ENCODE results near the gene CR1. TPM values are rescaled to one million over a fixed set of nuclear protein-coding genes. Genes with fewer than 3 reads are reported as not detected.
"Not testable (repeated sequence)": the region's sequence is repeated elsewhere in the genome, so short reads cannot be mapped to it uniquely, and the experiment has no call there.

The CR1 gene
- total RNA-seq, 1 donor from 2014 or later = not detected

DNA sequence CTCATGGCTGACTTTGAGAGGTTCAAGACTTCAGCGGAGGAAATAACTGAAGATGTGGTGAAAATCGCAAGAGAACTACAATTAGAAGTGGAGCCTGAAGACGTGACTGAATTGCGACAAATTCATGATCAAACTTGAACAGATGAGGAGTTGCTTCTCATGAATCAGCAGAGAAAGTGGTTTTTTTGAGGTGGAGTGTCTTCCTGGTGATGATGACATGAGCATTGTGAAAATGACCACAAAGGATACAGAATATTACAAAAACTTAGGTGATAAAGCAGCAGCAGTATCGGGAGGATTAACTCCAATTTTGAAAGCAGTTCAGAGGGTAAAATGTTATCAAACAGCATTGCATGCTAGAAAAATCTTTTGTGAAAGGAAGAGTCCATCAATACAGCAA, 58.9 kb downstream of the CR1 start:
- not testable (repeated sequence) for H3K4me3 ChIP-seq; H3K27ac Mint-ChIP-seq; H3K4me1 Mint-ChIP-seq; H3K27me3 Mint-ChIP-seq (ENCODE audit: insufficient read depth, low read depth); H4K20me1 ChIP-seq (ENCODE audit: low read depth); H3K27ac ChIP-seq; H3K9me3 ChIP-seq (ENCODE audit: low read depth); H3K4me2 ChIP-seq; H3K36me3 Mint-ChIP-seq; H3K4me3 Mint-ChIP-seq; H3K9me3 Mint-ChIP-seq; H2AFZ ChIP-seq (replicated peaks); H3K4me1 ChIP-seq; H3K27me3 ChIP-seq; H3F3A ChIP-seq (ENCODE audit: low read depth); H3K36me3 ChIP-seq; H3K9ac ChIP-seq; H3K79me2 ChIP-seq (ENCODE audit: low read depth); DNase-seq (ENCODE audit: low spot score)

DNA sequence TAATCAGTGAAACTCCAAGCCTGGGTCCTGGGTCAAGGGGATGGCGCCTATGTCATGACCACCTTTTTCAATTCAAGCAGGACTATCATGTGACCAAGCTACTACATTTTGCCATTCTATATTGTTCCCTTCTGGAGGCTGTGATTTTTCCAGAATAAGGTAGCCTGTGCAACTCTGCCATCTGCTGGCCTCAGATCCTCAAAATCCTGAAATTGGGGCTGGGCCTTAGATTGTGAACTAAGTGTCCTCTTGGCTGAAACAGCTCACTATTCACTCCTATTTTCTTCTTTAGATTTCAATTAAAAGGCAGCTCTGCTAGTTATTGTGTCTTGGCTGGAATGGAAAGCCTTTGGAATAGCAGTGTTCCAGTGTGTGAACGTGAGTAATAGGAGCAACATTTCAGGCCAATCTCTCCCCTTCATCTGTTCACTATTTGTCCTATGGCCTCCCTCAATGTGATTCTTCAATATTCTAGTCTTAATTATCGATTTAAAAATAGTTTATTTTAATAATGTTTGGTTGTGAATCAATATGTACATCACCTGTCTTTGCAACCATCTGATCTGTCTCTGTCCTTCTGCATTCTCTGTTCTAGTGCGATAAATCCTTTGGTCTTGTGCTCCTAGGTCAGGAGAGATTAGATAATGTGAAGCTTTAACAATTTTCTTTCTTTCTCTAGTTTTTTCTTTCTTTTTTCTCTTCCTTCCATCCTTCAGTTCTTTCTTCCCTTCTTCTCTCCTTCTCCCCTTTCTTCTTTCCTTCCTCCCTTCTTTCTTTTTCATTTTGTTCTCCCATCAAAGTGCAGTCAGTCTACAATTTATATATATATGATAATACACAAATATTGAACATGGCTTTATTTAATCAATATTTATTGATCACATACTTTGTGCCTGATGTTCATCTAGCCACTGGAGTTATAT, 69.8 kb downstream of the CR1 start:
- no peaks in the 10 kb centered on the region for H3K79me2 ChIP-seq (ENCODE audit: low read depth)

DNA sequence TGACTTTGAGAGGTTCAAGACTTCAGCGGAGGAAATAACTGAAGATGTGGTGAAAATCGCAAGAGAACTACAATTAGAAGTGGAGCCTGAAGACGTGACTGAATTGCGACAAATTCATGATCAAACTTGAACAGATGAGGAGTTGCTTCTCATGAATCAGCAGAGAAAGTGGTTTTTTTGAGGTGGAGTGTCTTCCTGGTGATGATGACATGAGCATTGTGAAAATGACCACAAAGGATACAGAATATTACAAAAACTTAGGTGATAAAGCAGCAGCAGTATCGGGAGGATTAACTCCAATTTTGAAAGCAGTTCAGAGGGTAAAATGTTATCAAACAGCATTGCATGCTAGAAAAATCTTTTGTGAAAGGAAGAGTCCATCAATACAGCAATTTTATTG, 76.0 kb downstream of the CR1 start:
- H3K36me3 ChIP-seq; H3K27ac ChIP-seq; H3K4me2 ChIP-seq; H3K79me2 ChIP-seq (ENCODE audit: low read depth); H4K20me1 ChIP-seq (ENCODE audit: low read depth); H3K9me3 ChIP-seq (ENCODE audit: low read depth); H3K4me1 ChIP-seq; H3K9me3 Mint-ChIP-seq; H3K9ac ChIP-seq; H3K27me3 ChIP-seq; DNase-seq (ENCODE audit: low spot score); H3K27me3 Mint-ChIP-seq (ENCODE audit: insufficient read depth, low read depth); H3K4me3 Mint-ChIP-seq; H3K4me3 ChIP-seq; H2AFZ ChIP-seq (replicated peaks); H3K4me1 Mint-ChIP-seq; H3F3A ChIP-seq (ENCODE audit: low read depth); H3K36me3 Mint-ChIP-seq; H3K27ac Mint-ChIP-seq: not testable (repeated sequence)

More for the DNA sequence above, 69.8 kb downstream of the CR1 start:
- Histone ChIP-seq H3K4me3 (no peak overlapping the region), H3K27ac (no peak overlapping the region), H3K4me1 (no peaks in the 10 kb centered on the region), H3K4me2 (no peak overlapping the region), H4K20me1 (ENCODE audit: low read depth) (no peaks in the 10 kb centered on the region), H3K27me3 (no peaks in the 10 kb centered on the region), H3F3A (ENCODE audit: low read depth) (no peaks in the 10 kb centered on the region), H3K36me3 (no peaks in the 10 kb centered on the region), H3K9ac (no peak overlapping the region), H3K9me3 (ENCODE audit: low read depth) (no peaks in the 10 kb centered on the region), H2AFZ (replicated peaks) (peak overlapping the region; percentile 36)
- DNase-seq (ENCODE audit: low spot score) = peak; percentile 34
- H3K36me3 Mint-ChIP-seq = no peaks in the 10 kb centered on the region
- H3K4me3 Mint-ChIP-seq = no peak overlapping the region
- no peaks in the 10 kb centered on the region for H3K9me3 Mint-ChIP-seq
- TF ChIP-seq, protein P1, sequence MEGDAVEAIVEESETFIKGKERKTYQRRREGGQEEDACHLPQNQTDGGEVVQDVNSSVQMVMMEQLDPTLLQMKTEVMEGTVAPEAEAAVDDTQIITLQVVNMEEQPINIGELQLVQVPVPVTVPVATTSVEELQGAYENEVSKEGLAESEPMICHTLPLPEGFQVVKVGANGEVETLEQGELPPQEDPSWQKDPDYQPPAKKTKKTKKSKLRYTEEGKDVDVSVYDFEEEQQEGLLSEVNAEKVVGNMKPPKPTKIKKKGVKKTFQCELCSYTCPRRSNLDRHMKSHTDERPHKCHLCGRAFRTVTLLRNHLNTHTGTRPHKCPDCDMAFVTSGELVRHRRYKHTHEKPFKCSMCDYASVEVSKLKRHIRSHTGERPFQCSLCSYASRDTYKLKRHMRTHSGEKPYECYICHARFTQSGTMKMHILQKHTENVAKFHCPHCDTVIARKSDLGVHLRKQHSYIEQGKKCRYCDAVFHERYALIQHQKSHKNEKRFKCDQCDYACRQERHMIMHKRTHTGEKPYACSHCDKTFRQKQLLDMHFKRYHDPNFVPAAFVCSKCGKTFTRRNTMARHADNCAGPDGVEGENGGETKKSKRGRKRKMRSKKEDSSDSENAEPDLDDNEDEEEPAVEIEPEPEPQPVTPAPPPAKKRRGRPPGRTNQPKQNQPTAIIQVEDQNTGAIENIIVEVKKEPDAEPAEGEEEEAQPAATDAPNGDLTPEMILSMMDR (IDR thresholded peaks at IDR 0.05) = peak; percentile 52
- no peak for TF ChIP-seq EZH2 (IDR thresholded peaks at IDR 0.05)
- TF ChIP-seq EZH2phosphoT487 (IDR thresholded peaks at IDR 0.05) = no peak
- H3K27me3 Mint-ChIP-seq (ENCODE audit: insufficient read depth, low read depth) = no peaks in the 10 kb centered on the region
- H3K27ac Mint-ChIP-seq = no peak overlapping the region
- H3K4me1 Mint-ChIP-seq = no peaks in the 10 kb centered on the region

DNA sequence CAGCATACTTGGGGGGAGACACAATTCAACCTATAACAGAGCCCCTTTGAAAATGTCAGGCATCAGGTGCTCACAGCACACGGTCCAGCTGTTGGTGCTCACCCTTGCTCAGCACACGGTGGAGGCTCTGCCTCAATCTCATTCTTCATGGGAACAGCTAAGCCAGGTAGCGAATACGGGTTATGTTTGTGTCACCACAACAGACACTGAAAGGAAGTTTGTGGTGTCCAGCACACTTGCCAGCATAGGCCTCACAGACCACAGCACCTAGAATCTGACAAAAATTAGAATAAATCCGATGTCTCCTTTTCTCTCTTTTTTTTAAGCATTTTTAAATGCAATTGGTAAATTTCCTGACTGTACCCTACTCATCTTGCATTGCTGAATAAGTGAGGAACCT, 77.1 kb downstream of the CR1 start:
- not testable (repeated sequence) for H3K4me1 Mint-ChIP-seq; H3K9ac ChIP-seq; H4K20me1 ChIP-seq (ENCODE audit: low read depth); H3K4me2 ChIP-seq; H3F3A ChIP-seq (ENCODE audit: low read depth); H3K27me3 ChIP-seq; DNase-seq (ENCODE audit: low spot score); H3K36me3 ChIP-seq; H3K4me3 Mint-ChIP-seq; H2AFZ ChIP-seq (replicated peaks); H3K9me3 ChIP-seq (ENCODE audit: low read depth); H3K4me3 ChIP-seq; H3K4me1 ChIP-seq; H3K79me2 ChIP-seq (ENCODE audit: low read depth); H3K9me3 Mint-ChIP-seq; H3K36me3 Mint-ChIP-seq; H3K27ac ChIP-seq; H3K27me3 Mint-ChIP-seq (ENCODE audit: insufficient read depth, low read depth); H3K27ac Mint-ChIP-seq

DNA sequence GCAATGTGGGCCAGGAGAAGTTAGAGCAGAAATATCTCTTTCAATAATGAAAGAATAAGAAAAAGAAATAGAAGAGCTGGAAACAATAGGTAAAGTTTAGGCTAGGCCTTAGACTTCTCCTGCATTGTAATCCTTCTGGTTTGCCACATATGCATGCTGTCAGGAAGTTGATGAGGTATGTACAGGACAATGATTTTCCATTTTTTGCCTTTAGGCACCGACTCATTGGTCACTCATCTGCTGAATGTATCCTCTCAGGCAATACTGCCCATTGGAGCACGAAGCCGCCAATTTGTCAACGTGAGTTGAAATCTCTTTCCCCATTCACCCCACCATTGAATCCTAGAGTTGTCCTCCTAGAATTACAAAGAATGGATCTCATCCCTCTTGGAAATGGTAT, 79.4 kb downstream of the CR1 start:
- H3K4me3 ChIP-seq; H3K4me2 ChIP-seq; H3K27me3 Mint-ChIP-seq (ENCODE audit: insufficient read depth, low read depth); H3F3A ChIP-seq (ENCODE audit: low read depth); H3K27me3 ChIP-seq; H3K4me3 Mint-ChIP-seq; H3K36me3 ChIP-seq; H3K9me3 ChIP-seq (ENCODE audit: low read depth); H3K4me1 ChIP-seq; H3K27ac ChIP-seq; H3K4me1 Mint-ChIP-seq; H3K27ac Mint-ChIP-seq; H2AFZ ChIP-seq (replicated peaks); H3K79me2 ChIP-seq (ENCODE audit: low read depth); H4K20me1 ChIP-seq (ENCODE audit: low read depth); DNase-seq (ENCODE audit: low spot score); H3K9ac ChIP-seq; H3K9me3 Mint-ChIP-seq; H3K36me3 Mint-ChIP-seq: not testable (repeated sequence)

All from neural progenitor cell (in vitro differentiated cells).